Measurements from ENCODE around the gene FAM222A. TPM values are rescaled to one million over a fixed set of nuclear protein-coding genes. Genes with fewer than 3 reads are reported as not detected.

FAM222A gene
- total RNA-seq, 1 experiment from 2014 or later = 3.7 TPM

GRCh38 chr12:109695416-109695815, 18.2 kb upstream of the FAM222A start:
- H3K27me3 ChIP-seq (ENCODE audit: insufficient read depth, low read length) = peaks cover 23% of the 10 kb centered on the region
- no peaks in the 10 kb centered on the region for H3K36me3 ChIP-seq (ENCODE audit: control insufficient read depth in 1 of 2, insufficient read depth in 2 of 2, low read length in 2 of 2)
- H3K4me1 ChIP-seq (ENCODE audit: control insufficient read depth in 1 of 2, insufficient read depth in 2 of 2, low read length in 2 of 2) = peaks cover 18 to 20% of the 10 kb centered on the region in 2 experiments
- no TSS peak for BruUV-seq (replicated peaks)
- CTCF ChIA-PET = no interaction called here
- TF ChIP-seq ZFX (IDR thresholded peaks at IDR 0.05) = no peak
- no peak for TF ChIP-seq FOSL1 (IDR thresholded peaks at IDR 0.05; ENCODE audit: low read depth)
- no peak for TF ChIP-seq REST (IDR thresholded peaks at IDR 0.05; ENCODE audit: low read depth)
- TF ChIP-seq CTCF (IDR thresholded peaks at IDR 0.05 in 2 of 3, conservative IDR thresholded peaks at IDR 0.05 in 1 of 3; ENCODE audit: borderline replicate concordance in 1 of 3, insufficient read depth in 1 of 3, low read depth in 2 of 3, low read length in 2 of 3) = no peak
- TF ChIP-seq YY1 (IDR thresholded peaks at IDR 0.05; ENCODE audit: extremely low read depth, insufficient replicate concordance, low read depth, low read length) = no peak
- TF ChIP-seq EGR1 (IDR thresholded peaks at IDR 0.05; ENCODE audit: low read depth) = no peak
- no peak for TF ChIP-seq EZH2phosphoT487 (IDR thresholded peaks at IDR 0.05; ENCODE audit: borderline replicate concordance)
- no peak for TF ChIP-seq ZBTB33 (IDR thresholded peaks at IDR 0.05; ENCODE audit: extremely low read depth, insufficient replicate concordance, low read length)
- TF ChIP-seq ELF1 (IDR thresholded peaks at IDR 0.05; ENCODE audit: borderline replicate concordance, low read depth) = no peak
- TF ChIP-seq POLR2A (IDR thresholded peaks at IDR 0.05; ENCODE audit: borderline replicate concordance, extremely low read depth, insufficient read depth, insufficient read length) = no peak
- TF ChIP-seq ATF3 (IDR thresholded peaks at IDR 0.05) = no peak
- TF ChIP-seq TCF7L2 (IDR thresholded peaks at IDR 0.05; ENCODE audit: borderline replicate concordance, extremely low read depth, insufficient read depth, insufficient read length) = no peak
- no peak for TF ChIP-seq CEBPB (IDR thresholded peaks at IDR 0.05; ENCODE audit: low read depth)
- no peak for TF ChIP-seq POLR2AphosphoS5 (IDR thresholded peaks at IDR 0.05; ENCODE audit: low read depth, low read length)
- no peak for TF ChIP-seq SIN3A (IDR thresholded peaks at IDR 0.05; ENCODE audit: low read depth)
- no peak for TF ChIP-seq SRF (IDR thresholded peaks at IDR 0.05; ENCODE audit: low read depth)
- TF ChIP-seq ZNF274 (IDR thresholded peaks at IDR 0.05; ENCODE audit: low read depth, low read length) = no peak
- TF ChIP-seq RAD21 (IDR thresholded peaks at IDR 0.05; ENCODE audit: low read depth) = no peak
- no peak for TF ChIP-seq JUND (IDR thresholded peaks at IDR 0.05)
- no peak for TF ChIP-seq SP1 (IDR thresholded peaks at IDR 0.05; ENCODE audit: low read depth)
- peak; percentile 8; the same call in 1 of the 2 replicates for ATAC-seq
- H3K9ac ChIP-seq (ENCODE audit: low read length) = no peak overlapping the region
- no peak for DNase-seq (ENCODE audit: low read depth, low spot score)
- H2AFZ ChIP-seq (ENCODE audit: low read depth, low read length, poor library complexity, severe bottlenecking) = peak overlapping the region; percentile 90
- no peaks in the 10 kb centered on the region for H3K9me3 ChIP-seq (ENCODE audit: control insufficient read depth in 1 of 2, insufficient read depth in 1 of 2, low read depth in 1 of 2, low read length in 2 of 2)
- POLR2A ChIA-PET = interaction anchor here (0.6 kb wide), 1 partner anchor 8 kb away, joined by 3 read pairs; no protein-coding TSS in a partner anchor
- no peaks in the 10 kb centered on the region for H3K9me2 ChIP-seq (ENCODE audit: insufficient read depth)
- RAD21 ChIA-PET (ENCODE audit: low non-redundant PET in 1 of 2, low total read pairs in 2 of 2, uncharacterized antibody in 2 of 2, unreplicated experiment in 2 of 2) = interaction anchor here in 1 of 2 experiments (0.6 kb wide), 1 partner anchor 59 kb away, joined by 4 read pairs; no protein-coding TSS in a partner anchor
- no peak overlapping the region for H3K4me3 ChIP-seq (replicated peaks in 1 of 2; ENCODE audit: low read depth in 1 of 2, low read length in 2 of 2)
- intact Hi-C loops (cut with micrococcal nuclease) = no loop called here
- no peaks in the 10 kb centered on the region for H3K79me2 ChIP-seq (ENCODE audit: insufficient read depth, low read length)
- no peaks in the 10 kb centered on the region for H4K20me1 ChIP-seq (ENCODE audit: insufficient read depth)
- peak overlapping the region; percentile 36 for H3K4me2 ChIP-seq (ENCODE audit: low read length)
- H3K27ac ChIP-seq (ENCODE audit: low read depth, low read length) = no peak overlapping the region
